Activated CD4-positive, alpha-beta T cell treated with anti-CD3 and anti-CD28 coated beads, Interleukin-2, amount 50 U/mL, for 48 hours (primary cell): ENCODE measurements around the gene KMT2D.

ENCODE experiments used
- DNase-seq, 2 experiments: peaks; one replicate each; pipeline ENCODE4 v3.0.0-alpha.2; 2020

Gene KMT2D

GRCh38 chr12:49033611-49034285 lies 26.8 kb downstream of the KMT2D start:
- DNase-seq = no peak

GRCh38 chr12:49032679-49033447 lies 27.7 kb downstream of the KMT2D start:
- DNase-seq = no peak

- DNase-seq = no peak
Measured at GRCh38 chr12:49032276-49032675, 28.3 kb downstream of the KMT2D start.

GRCh38 chr12:49031573-49032161 lies 28.9 kb downstream of the KMT2D start:
- DNase-seq = no peak

- no peak for DNase-seq
Measured at GRCh38 chr12:49030714-49031572, 29.7 kb downstream of the KMT2D start.

GRCh38 chr12:49030119-49030518 lies 30.5 kb downstream of the KMT2D start:
- no peak for DNase-seq

GRCh38 chr12:49028666-49029275 lies 31.8 kb downstream of the KMT2D start:
- DNase-seq = no peak

GRCh38 chr12:49027846-49028555 lies 32.6 kb downstream of the KMT2D start:
- no peak for DNase-seq

GRCh38 chr12:49026678-49027480 lies 33.7 kb downstream of the KMT2D start:
- DNase-seq = no peak

GRCh38 chr12:49026101-49026500 lies 34.5 kb downstream of the KMT2D start:
- no peak for DNase-seq

- no peak for DNase-seq
Measured at GRCh38 chr12:49025463-49025862, 35.1 kb downstream of the KMT2D start.

GRCh38 chr12:49024543-49024942 lies 36.1 kb downstream of the KMT2D start:
- no peak for DNase-seq

GRCh38 chr12:49023812-49024211 lies 36.8 kb downstream of the KMT2D start:
- no peak for DNase-seq

GRCh38 chr12:49022558-49023178 lies 37.9 kb downstream of the KMT2D start:
- no peak for DNase-seq

GRCh38 chr12:49021292-49021915 lies 39.2 kb downstream of the KMT2D start:
- DNase-seq = no peak

GRCh38 chr12:49020441-49020840 lies 40.2 kb downstream of the KMT2D start:
- no peak for DNase-seq

GRCh38 chr12:49019443-49020324 lies 40.9 kb downstream of the KMT2D start:
- peak; percentile 40 to 62 for DNase-seq

GRCh38 chr12:49019120-49019430 lies 41.5 kb downstream of the KMT2D start:
- DNase-seq = no peak
